22Rv1 (cell line): ENCODE results near the gene NUDT17.

Source experiments
- CTCF ChIP-seq: fragments of 450-650 bp; IDR thresholded peaks from 2 replicates; pipeline ENCODE4 v1.5.1; 2017; ENCODE audit warnings: mild to moderate bottlenecking
- ZFX ChIP-seq: fragments of 450-650 bp; IDR thresholded peaks from 2 replicates; pipeline ENCODE4 v1.6.1; 2017; ENCODE audit warnings: antibody characterized with exemption, borderline replicate concordance

- TF ChIP-seq CTCF (no peak), ZFX (no peak)
Observed at GRCh38 chr1:145855426-145855948, 10.1 kb downstream of the NUDT17 start.
